Prostate gland (tissue), 2 donors: ENCODE data around the gene ATG4B.

Source experiments
- POLR2A ChIP-seq: fragments of 450-650 bp; IDR thresholded peaks from one replicate; pipeline ENCODE4 v1.6.1; 2016; ENCODE audit warnings: antibody characterized with exemption, mild to moderate bottlenecking
- TF ChIP-seq, protein P1 (sequence below), 4 experiments: fragments of 200-600 bp in 2 of 4; fragments of 450-650 bp in 2 of 4; sonication (generic) in 2 of 4; IDR thresholded peaks; 1 replicate in 3 of 4; 2 replicates in 1 of 4; pipeline ENCODE4 v1.5.1; 2016 to 2019; ENCODE audit warnings: antibody characterized with exemption in 4 of 4, mild to moderate bottlenecking in 2 of 4, moderate library complexity in 2 of 4

DNA sequence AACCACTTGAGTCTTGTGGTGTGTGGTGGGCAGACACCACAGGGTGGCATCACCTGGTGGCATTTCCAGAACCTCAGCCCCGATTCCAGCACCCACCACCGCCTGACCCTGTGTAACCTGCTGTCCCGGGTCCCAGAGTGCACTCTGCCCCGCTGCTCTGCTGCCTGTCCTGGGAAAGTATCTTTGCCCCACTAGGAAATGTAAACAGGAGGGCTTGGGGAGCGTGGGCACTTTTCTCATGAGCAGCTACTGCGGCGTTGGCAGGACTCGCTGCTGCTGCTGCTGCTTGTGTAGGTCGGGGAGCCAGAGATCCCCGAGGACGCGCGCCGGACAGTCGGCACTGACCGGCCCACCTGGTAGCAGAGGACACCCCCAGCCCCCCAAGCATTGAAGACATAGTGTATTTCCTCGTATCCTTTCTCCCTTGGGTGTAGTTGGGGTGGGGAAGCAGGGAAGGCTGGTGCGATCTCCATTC is 35.7 kb downstream of the ATG4B start:
- TF ChIP-seq, protein P1, sequence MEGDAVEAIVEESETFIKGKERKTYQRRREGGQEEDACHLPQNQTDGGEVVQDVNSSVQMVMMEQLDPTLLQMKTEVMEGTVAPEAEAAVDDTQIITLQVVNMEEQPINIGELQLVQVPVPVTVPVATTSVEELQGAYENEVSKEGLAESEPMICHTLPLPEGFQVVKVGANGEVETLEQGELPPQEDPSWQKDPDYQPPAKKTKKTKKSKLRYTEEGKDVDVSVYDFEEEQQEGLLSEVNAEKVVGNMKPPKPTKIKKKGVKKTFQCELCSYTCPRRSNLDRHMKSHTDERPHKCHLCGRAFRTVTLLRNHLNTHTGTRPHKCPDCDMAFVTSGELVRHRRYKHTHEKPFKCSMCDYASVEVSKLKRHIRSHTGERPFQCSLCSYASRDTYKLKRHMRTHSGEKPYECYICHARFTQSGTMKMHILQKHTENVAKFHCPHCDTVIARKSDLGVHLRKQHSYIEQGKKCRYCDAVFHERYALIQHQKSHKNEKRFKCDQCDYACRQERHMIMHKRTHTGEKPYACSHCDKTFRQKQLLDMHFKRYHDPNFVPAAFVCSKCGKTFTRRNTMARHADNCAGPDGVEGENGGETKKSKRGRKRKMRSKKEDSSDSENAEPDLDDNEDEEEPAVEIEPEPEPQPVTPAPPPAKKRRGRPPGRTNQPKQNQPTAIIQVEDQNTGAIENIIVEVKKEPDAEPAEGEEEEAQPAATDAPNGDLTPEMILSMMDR (IDR thresholded peaks at IDR 0.05): no peak
- TF ChIP-seq POLR2A: no peak
